B cell (primary cell): ENCODE results near the gene LRIT1.

Experiments
- EZH2 ChIP-seq: IDR thresholded peaks from 2 replicates; pipeline ENCODE4 v1.6.1; 2012; ENCODE audit warnings: borderline replicate concordance, low read depth, mild to moderate bottlenecking, moderate library complexity, low read length; ENCODE audit not compliant: insufficient read depth, poor library complexity, severe bottlenecking
- TF ChIP-seq, protein P1 (sequence below): fragments of 200-600 bp; IDR thresholded peaks from one replicate; pipeline ENCODE4 v1.8.0; 2022; ENCODE audit warnings: antibody characterized with exemption, mild to moderate bottlenecking

DNA sequence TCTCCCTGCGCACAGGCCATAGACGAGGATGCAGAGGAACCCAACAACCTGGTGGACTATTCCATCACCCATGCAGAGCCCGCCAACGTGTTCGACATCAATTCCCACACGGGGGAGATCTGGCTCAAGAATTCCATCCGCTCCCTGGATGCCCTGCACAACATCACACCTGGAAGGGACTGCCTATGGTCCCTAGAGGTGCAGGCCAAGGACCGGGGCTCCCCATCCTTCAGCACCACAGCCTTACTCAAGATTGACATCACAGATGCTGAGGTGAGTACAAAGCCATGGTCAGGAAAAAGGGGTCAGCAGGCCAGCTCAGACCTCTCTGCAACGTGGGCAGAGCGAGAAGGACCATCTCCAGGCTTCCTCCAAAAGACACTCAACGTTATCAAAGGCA lies 28.3 kb downstream of the LRIT1 start:
- TF ChIP-seq, protein P1, sequence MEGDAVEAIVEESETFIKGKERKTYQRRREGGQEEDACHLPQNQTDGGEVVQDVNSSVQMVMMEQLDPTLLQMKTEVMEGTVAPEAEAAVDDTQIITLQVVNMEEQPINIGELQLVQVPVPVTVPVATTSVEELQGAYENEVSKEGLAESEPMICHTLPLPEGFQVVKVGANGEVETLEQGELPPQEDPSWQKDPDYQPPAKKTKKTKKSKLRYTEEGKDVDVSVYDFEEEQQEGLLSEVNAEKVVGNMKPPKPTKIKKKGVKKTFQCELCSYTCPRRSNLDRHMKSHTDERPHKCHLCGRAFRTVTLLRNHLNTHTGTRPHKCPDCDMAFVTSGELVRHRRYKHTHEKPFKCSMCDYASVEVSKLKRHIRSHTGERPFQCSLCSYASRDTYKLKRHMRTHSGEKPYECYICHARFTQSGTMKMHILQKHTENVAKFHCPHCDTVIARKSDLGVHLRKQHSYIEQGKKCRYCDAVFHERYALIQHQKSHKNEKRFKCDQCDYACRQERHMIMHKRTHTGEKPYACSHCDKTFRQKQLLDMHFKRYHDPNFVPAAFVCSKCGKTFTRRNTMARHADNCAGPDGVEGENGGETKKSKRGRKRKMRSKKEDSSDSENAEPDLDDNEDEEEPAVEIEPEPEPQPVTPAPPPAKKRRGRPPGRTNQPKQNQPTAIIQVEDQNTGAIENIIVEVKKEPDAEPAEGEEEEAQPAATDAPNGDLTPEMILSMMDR: no peak
- TF ChIP-seq EZH2: no peak
